K562 (cell line): Measurements from ENCODE around the gene SLC5A6. TPM values are rescaled to one million over a fixed set of nuclear protein-coding genes. Genes with fewer than 3 reads are reported as not detected.

Experiments used
- GTF2F1 ChIP-seq: IDR thresholded peaks from 2 replicates; pipeline ENCODE4 v1.6.1; 2011; ENCODE audit warnings: low read depth, low read length, improper control_type of control experiment
- HLTF ChIP-seq: fragments of 450-650 bp; IDR thresholded peaks from 2 replicates; pipeline ENCODE4 v1.6.1; 2016
- HMG20B ChIP-seq: fragments of 250-450 bp; sonication (Bioruptor Pico); IDR thresholded peaks from 2 replicates; pipeline ENCODE4 v1.5.0; 2021; ENCODE audit warnings: mild to moderate bottlenecking
- KLF16 ChIP-seq: IDR thresholded peaks from 2 replicates; pipeline ENCODE4 v1.6.1; 2016; ENCODE audit warnings: antibody characterized with exemption
- SMARCB1 ChIP-seq: IDR thresholded peaks from 2 replicates; pipeline ENCODE4 v1.6.1; 2011; ENCODE audit warnings: improper control_type of control experiment, low read depth; ENCODE audit not compliant: insufficient read length
- ZBTB7A ChIP-seq: IDR thresholded peaks from 2 replicates; pipeline ENCODE4 v1.6.1; 2011; ENCODE audit warnings: low read depth, mild to moderate bottlenecking, low read length, moderate library complexity, borderline replicate concordance; ENCODE audit not compliant: control insufficient read depth
- polyA plus RNA-seq, 8 experiments: library from polyadenylated mRNA; depleted of rRNA in 4 of 8; stranded (reverse) in 5 of 8; unstranded in 3 of 8; fragments of >200 nt; fragmentation: Nextera tagmentation in 2 of 8; fragmentation: Illumina TruSeq in 1 of 8; extraction: Ambion mirVana in 2 of 8; extraction: Trizol in 1 of 8; gene quantifications; 2 replicates each; pipeline versions ENCODE4 v1.2.1 to v1.2.3, GENCODE V29; 2011 to 2014; ENCODE audit warnings: inconsistent platforms in 1 of 8, missing spikeins in 1 of 8
- total RNA-seq, 7 experiments: library from RNA; depleted of rRNA in 6 of 7; stranded (reverse); fragments of >200 nt in 6 of 7; fragmentation: Illumina TruSeq in 2 of 7; extraction: Trizol in 2 of 7; gene quantifications; 2 replicates each; pipeline versions ENCODE4 v1.2.1 to v1.2.3, GENCODE V29; 2011 to 2021; ENCODE audit warnings: low replicate concordance in 1 of 7
- TF ChIP-seq, protein P1 (sequence below): fragments of 200-800 bp; sonication (Bioruptor generic); IDR thresholded peaks from 2 replicates; pipeline ENCODE4 v1.6.1; 2016; ENCODE audit warnings: missing genetic modification characterization, missing compliant biosample characterization
- TF ChIP-seq, protein P2 (sequence below): fragments of 450-650 bp; conservative IDR thresholded peaks from 2 replicates; pipeline ENCODE4 v1.6.1; 2016; ENCODE audit warnings: missing genetic modification characterization, low read depth, mild to moderate bottlenecking, control low read depth, missing compliant biosample characterization
- TF ChIP-seq, protein P3 (sequence below): fragments of 450-650 bp; IDR thresholded peaks from 2 replicates; pipeline ENCODE4 v1.6.1; 2016; ENCODE audit warnings: missing biosample characterization, missing genetic modification characterization
- TF ChIP-seq, protein P4 (sequence below): IDR thresholded peaks from 2 replicates; pipeline ENCODE4 v1.6.1; 2014; ENCODE audit warnings: antibody characterized with exemption

SLC5A6 gene
- total and polyA plus RNA-seq, 9 of the 15 experiments (the other 6 are each of a cell fraction or from before 2014, with no cell fraction given): 32.6 to 137 (median 107) TPM

DNA sequence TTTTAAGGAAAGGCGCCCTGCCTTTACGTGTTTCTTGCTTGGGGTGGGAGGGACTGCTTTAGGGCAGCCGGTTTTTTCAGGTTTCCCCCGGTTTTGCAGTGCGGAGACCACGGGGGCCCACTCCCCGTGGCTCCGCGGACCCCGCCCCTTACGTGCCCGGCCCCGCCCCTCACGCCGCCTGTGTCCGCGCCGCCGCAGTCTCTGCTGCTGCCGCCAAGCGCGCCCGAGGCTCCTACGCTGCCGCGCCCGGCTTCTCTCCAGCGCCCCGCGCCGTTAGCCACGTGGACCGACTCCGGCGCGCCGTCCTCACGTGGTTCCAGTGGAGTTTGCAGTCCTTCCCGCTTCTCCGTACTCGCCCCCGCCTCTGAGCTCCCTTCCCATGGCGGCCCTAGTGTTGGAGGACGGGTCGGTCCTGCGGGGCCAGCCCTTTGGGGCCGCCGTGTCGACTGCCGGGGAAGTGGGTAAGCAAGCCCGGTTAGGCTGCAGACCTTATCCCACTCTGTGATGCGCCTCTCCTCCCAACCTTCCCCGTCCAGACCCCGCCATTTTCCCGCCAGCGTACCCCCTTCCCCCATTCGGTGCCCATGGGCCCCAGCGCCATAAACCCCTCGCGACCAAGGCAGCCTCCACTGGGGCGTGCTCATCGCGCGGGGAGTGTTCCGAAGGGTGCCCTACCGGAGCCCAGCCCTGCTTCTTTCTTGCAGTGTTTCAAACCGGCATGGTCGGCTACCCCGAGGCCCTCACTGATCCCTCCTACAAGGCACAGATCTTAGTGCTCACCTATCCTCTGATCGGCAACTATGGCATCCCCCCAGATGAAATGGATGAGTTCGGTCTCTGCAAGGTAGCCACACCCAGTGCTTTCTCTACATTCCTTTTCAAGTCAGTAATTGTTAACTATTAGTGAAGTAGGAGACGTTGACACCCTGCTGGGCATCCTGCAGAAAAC is 5.4 kb upstream of the SLC5A6 start, which contains the start of gene CAD (continued):
- TF ChIP-seq, protein P1, sequence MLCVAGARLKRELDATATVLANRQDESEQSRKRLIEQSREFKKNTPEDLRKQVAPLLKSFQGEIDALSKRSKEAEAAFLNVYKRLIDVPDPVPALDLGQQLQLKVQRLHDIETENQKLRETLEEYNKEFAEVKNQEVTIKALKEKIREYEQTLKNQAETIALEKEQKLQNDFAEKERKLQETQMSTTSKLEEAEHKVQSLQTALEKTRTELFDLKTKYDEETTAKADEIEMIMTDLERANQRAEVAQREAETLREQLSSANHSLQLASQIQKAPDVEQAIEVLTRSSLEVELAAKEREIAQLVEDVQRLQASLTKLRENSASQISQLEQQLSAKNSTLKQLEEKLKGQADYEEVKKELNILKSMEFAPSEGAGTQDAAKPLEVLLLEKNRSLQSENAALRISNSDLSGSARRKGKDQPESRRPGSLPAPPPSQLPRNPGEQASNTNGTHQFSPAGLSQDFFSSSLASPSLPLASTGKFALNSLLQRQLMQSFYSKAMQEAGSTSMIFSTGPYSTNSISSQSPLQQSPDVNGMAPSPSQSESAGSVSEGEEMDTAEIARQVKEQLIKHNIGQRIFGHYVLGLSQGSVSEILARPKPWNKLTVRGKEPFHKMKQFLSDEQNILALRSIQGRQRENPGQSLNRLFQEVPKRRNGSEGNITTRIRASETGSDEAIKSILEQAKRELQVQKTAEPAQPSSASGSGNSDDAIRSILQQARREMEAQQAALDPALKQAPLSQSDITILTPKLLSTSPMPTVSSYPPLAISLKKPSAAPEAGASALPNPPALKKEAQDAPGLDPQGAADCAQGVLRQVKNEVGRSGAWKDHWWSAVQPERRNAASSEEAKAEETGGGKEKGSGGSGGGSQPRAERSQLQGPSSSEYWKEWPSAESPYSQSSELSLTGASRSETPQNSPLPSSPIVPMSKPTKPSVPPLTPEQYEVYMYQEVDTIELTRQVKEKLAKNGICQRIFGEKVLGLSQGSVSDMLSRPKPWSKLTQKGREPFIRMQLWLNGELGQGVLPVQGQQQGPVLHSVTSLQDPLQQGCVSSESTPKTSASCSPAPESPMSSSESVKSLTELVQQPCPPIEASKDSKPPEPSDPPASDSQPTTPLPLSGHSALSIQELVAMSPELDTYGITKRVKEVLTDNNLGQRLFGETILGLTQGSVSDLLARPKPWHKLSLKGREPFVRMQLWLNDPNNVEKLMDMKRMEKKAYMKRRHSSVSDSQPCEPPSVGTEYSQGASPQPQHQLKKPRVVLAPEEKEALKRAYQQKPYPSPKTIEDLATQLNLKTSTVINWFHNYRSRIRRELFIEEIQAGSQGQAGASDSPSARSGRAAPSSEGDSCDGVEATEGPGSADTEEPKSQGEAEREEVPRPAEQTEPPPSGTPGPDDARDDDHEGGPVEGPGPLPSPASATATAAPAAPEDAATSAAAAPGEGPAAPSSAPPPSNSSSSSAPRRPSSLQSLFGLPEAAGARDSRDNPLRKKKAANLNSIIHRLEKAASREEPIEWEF (CRISPR knock-in tag): no peak
- TF ChIP-seq SMARCB1 (no peak), HMG20B (CRISPR knock-in tag) (no peak), ZBTB7A (peak; percentile 94), HLTF (no peak), GTF2F1 (no peak), KLF16 (peak; percentile 91)
- TF ChIP-seq, protein P2, sequence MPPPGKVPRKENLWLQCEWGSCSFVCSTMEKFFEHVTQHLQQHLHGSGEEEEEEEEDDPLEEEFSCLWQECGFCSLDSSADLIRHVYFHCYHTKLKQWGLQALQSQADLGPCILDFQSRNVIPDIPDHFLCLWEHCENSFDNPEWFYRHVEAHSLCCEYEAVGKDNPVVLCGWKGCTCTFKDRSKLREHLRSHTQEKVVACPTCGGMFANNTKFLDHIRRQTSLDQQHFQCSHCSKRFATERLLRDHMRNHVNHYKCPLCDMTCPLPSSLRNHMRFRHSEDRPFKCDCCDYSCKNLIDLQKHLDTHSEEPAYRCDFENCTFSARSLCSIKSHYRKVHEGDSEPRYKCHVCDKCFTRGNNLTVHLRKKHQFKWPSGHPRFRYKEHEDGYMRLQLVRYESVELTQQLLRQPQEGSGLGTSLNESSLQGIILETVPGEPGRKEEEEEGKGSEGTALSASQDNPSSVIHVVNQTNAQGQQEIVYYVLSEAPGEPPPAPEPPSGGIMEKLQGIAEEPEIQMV (tag): no peak
- TF ChIP-seq, protein P3, sequence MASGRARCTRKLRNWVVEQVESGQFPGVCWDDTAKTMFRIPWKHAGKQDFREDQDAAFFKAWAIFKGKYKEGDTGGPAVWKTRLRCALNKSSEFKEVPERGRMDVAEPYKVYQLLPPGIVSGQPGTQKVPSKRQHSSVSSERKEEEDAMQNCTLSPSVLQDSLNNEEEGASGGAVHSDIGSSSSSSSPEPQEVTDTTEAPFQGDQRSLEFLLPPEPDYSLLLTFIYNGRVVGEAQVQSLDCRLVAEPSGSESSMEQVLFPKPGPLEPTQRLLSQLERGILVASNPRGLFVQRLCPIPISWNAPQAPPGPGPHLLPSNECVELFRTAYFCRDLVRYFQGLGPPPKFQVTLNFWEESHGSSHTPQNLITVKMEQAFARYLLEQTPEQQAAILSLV: no peak
- TF ChIP-seq, protein P4, sequence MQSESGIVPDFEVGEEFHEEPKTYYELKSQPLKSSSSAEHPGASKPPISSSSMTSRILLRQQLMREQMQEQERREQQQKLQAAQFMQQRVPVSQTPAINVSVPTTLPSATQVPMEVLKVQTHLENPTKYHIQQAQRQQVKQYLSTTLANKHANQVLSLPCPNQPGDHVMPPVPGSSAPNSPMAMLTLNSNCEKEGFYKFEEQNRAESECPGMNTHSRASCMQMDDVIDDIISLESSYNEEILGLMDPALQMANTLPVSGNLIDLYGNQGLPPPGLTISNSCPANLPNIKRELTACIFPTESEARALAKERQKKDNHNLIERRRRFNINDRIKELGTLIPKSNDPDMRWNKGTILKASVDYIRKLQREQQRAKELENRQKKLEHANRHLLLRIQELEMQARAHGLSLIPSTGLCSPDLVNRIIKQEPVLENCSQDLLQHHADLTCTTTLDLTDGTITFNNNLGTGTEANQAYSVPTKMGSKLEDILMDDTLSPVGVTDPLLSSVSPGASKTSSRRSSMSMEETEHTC: 0 out of 2 replicates have a peak, but pooled peaks have one; percentile 62
